Measurements from ENCODE around the gene USP24. TPM values are rescaled to one million over a fixed set of nuclear protein-coding genes. Genes with fewer than 3 reads are reported as not detected.

Gene USP24, protein sequence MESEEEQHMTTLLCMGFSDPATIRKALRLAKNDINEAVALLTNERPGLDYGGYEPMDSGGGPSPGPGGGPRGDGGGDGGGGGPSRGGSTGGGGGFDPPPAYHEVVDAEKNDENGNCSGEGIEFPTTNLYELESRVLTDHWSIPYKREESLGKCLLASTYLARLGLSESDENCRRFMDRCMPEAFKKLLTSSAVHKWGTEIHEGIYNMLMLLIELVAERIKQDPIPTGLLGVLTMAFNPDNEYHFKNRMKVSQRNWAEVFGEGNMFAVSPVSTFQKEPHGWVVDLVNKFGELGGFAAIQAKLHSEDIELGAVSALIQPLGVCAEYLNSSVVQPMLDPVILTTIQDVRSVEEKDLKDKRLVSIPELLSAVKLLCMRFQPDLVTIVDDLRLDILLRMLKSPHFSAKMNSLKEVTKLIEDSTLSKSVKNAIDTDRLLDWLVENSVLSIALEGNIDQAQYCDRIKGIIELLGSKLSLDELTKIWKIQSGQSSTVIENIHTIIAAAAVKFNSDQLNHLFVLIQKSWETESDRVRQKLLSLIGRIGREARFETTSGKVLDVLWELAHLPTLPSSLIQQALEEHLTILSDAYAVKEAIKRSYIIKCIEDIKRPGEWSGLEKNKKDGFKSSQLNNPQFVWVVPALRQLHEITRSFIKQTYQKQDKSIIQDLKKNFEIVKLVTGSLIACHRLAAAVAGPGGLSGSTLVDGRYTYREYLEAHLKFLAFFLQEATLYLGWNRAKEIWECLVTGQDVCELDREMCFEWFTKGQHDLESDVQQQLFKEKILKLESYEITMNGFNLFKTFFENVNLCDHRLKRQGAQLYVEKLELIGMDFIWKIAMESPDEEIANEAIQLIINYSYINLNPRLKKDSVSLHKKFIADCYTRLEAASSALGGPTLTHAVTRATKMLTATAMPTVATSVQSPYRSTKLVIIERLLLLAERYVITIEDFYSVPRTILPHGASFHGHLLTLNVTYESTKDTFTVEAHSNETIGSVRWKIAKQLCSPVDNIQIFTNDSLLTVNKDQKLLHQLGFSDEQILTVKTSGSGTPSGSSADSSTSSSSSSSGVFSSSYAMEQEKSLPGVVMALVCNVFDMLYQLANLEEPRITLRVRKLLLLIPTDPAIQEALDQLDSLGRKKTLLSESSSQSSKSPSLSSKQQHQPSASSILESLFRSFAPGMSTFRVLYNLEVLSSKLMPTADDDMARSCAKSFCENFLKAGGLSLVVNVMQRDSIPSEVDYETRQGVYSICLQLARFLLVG (N-terminal part only)
- 20.0 and 23.6 TPM in 2 replicates for total RNA-seq

DNA sequence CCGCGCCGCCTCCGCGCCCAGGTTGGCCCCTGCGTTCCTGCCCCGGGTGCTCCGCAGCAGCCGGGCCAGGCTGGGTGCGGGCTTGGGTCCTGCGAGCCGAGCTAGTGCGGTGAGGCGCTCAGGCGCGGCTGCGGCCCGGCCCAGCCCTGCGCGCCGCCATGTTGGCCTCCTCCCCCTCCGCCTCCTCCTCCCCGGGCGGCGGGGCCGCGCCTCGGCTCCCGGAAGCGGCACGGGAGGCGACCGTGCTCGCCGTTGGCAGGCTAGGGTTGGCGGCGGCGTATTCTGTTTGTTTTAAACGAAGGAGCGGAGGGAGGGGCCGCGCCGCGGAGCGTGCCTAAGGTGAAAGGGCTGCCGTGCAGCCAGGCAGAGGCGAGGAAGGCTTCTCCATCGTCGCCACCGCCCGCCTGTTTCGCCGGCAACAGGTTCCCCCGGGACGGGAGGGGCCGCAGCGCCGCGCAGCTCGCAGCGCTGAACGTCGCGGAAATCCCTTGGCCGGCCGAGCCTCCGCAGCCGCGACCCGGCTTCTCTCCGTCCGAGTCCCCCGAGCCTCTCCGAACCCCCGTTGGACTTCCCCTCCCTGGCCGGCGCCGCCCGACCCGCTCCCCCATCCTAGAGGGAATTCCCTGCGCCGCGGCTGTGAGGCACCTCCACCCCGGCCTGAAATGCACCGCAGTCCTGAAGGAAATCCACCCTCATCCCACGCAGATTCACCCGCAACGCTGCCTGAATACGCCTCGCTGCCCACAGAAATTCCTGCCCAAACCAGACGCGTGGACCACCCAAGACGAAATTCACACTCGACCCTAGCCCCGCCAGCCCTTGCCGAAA, at the start of gene USP24:
TSS of gene USP24 (minus strand) at position 171 of the 828 bp plus-strand sequence. CDS start 251 bp downstream, outside the sequence.

DNA sequence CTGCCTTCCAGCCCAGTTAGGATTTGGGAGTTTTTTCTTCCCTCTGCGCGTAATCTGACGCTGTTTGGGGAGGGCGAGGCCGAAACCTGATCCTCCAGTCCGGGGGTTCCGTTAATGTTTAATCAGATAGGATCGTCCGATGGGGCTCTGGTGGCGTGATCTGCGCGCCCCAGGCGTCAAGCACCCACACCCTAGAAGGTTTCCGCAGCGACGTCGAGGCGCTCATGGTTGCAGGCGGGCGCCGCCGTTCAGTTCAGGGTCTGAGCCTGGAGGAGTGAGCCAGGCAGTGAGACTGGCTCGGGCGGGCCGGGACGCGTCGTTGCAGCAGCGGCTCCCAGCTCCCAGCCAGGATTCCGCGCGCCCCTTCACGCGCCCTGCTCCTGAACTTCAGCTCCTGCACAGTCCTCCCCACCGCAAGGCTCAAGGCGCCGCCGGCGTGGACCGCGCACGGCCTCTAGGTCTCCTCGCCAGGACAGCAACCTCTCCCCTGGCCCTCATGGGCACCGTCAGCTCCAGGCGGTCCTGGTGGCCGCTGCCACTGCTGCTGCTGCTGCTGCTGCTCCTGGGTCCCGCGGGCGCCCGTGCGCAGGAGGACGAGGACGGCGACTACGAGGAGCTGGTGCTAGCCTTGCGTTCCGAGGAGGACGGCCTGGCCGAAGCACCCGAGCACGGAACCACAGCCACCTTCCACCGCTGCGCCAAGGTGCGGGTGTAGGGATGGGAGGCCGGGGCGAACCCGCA, 175.7 kb downstream of the USP24 start, which contains the start of gene PCSK9:
TSS of gene PCSK9 (plus strand) at position 207 of the 741 bp plus-strand sequence. CDS start at position 497, 290 bp downstream.

Other genes starting within 250 kb of the USP24 start
- gene TMEM61, start 234.7 kb downstream of the USP24 start, total RNA-seq: 0.89 TPM in 1 of 2 replicates, not detected in the other
- gene BSND, start 216.4 kb downstream of the USP24 start, total RNA-seq: not detected in 2 replicates
- gene PCSK9, start 175.8 kb downstream of the USP24 start, total RNA-seq: 20.0 and 20.9 TPM in 2 replicates